ENCODE data around the gene TAF15. TPM values are rescaled to one million over a fixed set of nuclear protein-coding genes. Genes with fewer than 3 reads are reported as not detected.

TAF15 gene
- total RNA-seq: 53.3 and 55.0 TPM in 2 replicates

- H4K20me1 ChIP-seq (ENCODE audit: insufficient read depth, low read length): peaks cover 29% of the 10 kb centered on the region
- no peaks in the 10 kb centered on the region for H3K9me3 ChIP-seq (ENCODE audit: low read depth, low read length)
- H3K27ac ChIP-seq (ENCODE audit: low read depth, low read length): peak within 1 kb of the TSS; percentile 99
- no peaks in the 10 kb centered on the region for H3K36me3 ChIP-seq (ENCODE audit: insufficient read depth, low read length)
- DNase-seq (ENCODE audit: insufficient read length, low spot score, missing footprints): peak; percentile 98
- H2AFZ ChIP-seq (ENCODE audit: low read length): peak within 1 kb of the TSS; percentile 96
- peak; percentile 82 for TF ChIP-seq CTCF (IDR thresholded peaks at IDR 0.05; ENCODE audit: extremely low read depth, low read depth, low read length)
- no peaks in the 10 kb centered on the region for H3K27me3 ChIP-seq (ENCODE audit: insufficient read depth, low read length)
- peak within 1 kb of the TSS; percentile 93 for H3K4me3 ChIP-seq (ENCODE audit: insufficient read depth, low read length)
- peak within 1 kb of the TSS; percentile 96 for H3K4me2 ChIP-seq (ENCODE audit: insufficient read depth, low read length)
- H3K4me1 ChIP-seq (ENCODE audit: insufficient read depth, low read length): peaks cover 39% of the 10 kb centered on the region
- peaks cover 49% of the 10 kb centered on the region for H3K79me2 ChIP-seq (ENCODE audit: insufficient read depth, low read length)
These were observed at the start of gene TAF15 for GRCh38 chr17:35808962-35809854. TSS of gene TAF15 (plus strand) at chr17:35809484. CDS start at chr17:35809570, 86 bp downstream.

GRCh38 chr17:35760587-35760986 is 48.7 kb upstream of the TAF15 start, which contains the start of gene C17orf50:
TSS of gene C17orf50 (plus strand) at chr17:35760887. CDS start at chr17:35760942, 55 bp downstream.
- Histone ChIP-seq H3K36me3 (ENCODE audit: insufficient read depth, low read length) (no peaks in the 10 kb centered on the region), H3K9me3 (ENCODE audit: low read depth, low read length) (no peaks in the 10 kb centered on the region), H3K4me2 (ENCODE audit: insufficient read depth, low read length) (no peak within 1 kb of the TSS), H3K4me1 (ENCODE audit: insufficient read depth, low read length) (peaks cover 5% of the 10 kb centered on the region), H3K4me3 (ENCODE audit: insufficient read depth, low read length) (no peak within 1 kb of the TSS), H2AFZ (ENCODE audit: low read length) (no peak within 1 kb of the TSS), H3K27me3 (ENCODE audit: insufficient read depth, low read length) (peaks cover 11% of the 10 kb centered on the region), H4K20me1 (ENCODE audit: insufficient read depth, low read length) (no peaks in the 10 kb centered on the region), H3K27ac (ENCODE audit: low read depth, low read length) (no peak within 1 kb of the TSS), H3K79me2 (ENCODE audit: insufficient read depth, low read length) (no peaks in the 10 kb centered on the region)
- DNase-seq (ENCODE audit: insufficient read length, low spot score, missing footprints): no peak
- no peak for TF ChIP-seq CTCF (IDR thresholded peaks at IDR 0.05; ENCODE audit: extremely low read depth, low read depth, low read length)

GRCh38 chr17:35761601-35762000 is 47.7 kb upstream of the TAF15 start:
- H3K27me3 ChIP-seq (ENCODE audit: insufficient read depth, low read length): peaks cover 16% of the 10 kb centered on the region
- H3K27ac ChIP-seq (ENCODE audit: low read depth, low read length): no peak overlapping the region
- H4K20me1 ChIP-seq (ENCODE audit: insufficient read depth, low read length): no peaks in the 10 kb centered on the region
- no peak overlapping the region for H3K4me2 ChIP-seq (ENCODE audit: insufficient read depth, low read length)
- no peaks in the 10 kb centered on the region for H3K36me3 ChIP-seq (ENCODE audit: insufficient read depth, low read length)
- peaks cover 5% of the 10 kb centered on the region for H3K4me1 ChIP-seq (ENCODE audit: insufficient read depth, low read length)
- no peaks in the 10 kb centered on the region for H3K9me3 ChIP-seq (ENCODE audit: low read depth, low read length)
- no peaks in the 10 kb centered on the region for H3K79me2 ChIP-seq (ENCODE audit: insufficient read depth, low read length)
- TF ChIP-seq CTCF (IDR thresholded peaks at IDR 0.05; ENCODE audit: extremely low read depth, low read depth, low read length): no peak
- DNase-seq (ENCODE audit: insufficient read length, low spot score, missing footprints): peak; percentile 9
- no peak overlapping the region for H2AFZ ChIP-seq (ENCODE audit: low read length)
- H3K4me3 ChIP-seq (ENCODE audit: insufficient read depth, low read length): no peak overlapping the region

GRCh38 chr17:35763767-35764122 is 45.5 kb upstream of the TAF15 start:
- no peak for TF ChIP-seq CTCF (IDR thresholded peaks at IDR 0.05; ENCODE audit: extremely low read depth, low read depth, low read length)
- Histone ChIP-seq H2AFZ (ENCODE audit: low read length) (peak overlapping the region; percentile 85), H3K27ac (ENCODE audit: low read depth, low read length) (no peak overlapping the region), H3K27me3 (ENCODE audit: insufficient read depth, low read length) (peaks cover 25% of the 10 kb centered on the region), H3K4me1 (ENCODE audit: insufficient read depth, low read length) (peaks cover 5% of the 10 kb centered on the region), H3K79me2 (ENCODE audit: insufficient read depth, low read length) (no peaks in the 10 kb centered on the region), H3K36me3 (ENCODE audit: insufficient read depth, low read length) (no peaks in the 10 kb centered on the region), H3K4me2 (ENCODE audit: insufficient read depth, low read length) (peak overlapping the region; percentile 79), H3K4me3 (ENCODE audit: insufficient read depth, low read length) (peak overlapping the region; percentile 62), H3K9me3 (ENCODE audit: low read depth, low read length) (no peaks in the 10 kb centered on the region), H4K20me1 (ENCODE audit: insufficient read depth, low read length) (no peaks in the 10 kb centered on the region)
- no peak for DNase-seq (ENCODE audit: insufficient read length, low spot score, missing footprints)

Data from osteoblast (primary cell).